HFFc6 (cell line): Measurements from ENCODE around the gene NFATC2. TPM values are rescaled to one million over a fixed set of nuclear protein-coding genes. Genes with fewer than 3 reads are reported as not detected.

Experiments used
- DNase-seq: peaks from one replicate; pipeline ENCODE4 v3.0.0-alpha.2; 2018
- H3K27ac Mint-ChIP-seq: 2 replicates; pipeline ENCODE4 v1.8.0; 2020; ENCODE audit warnings: mild to moderate bottlenecking, mixed read lengths
- H3K27me3 Mint-ChIP-seq: 2 replicates; pipeline ENCODE4 v1.8.0; 2021; ENCODE audit warnings: mild to moderate bottlenecking, moderate library complexity, mixed read lengths; ENCODE audit not compliant: insufficient read depth
- H3K36me3 Mint-ChIP-seq: 2 replicates; pipeline ENCODE4 v1.8.0; 2021; ENCODE audit warnings: low read depth, mixed read lengths
- H3K4me1 Mint-ChIP-seq: 2 replicates; pipeline ENCODE4 v1.8.0; 2020; ENCODE audit warnings: low read depth, mixed read lengths
- H3K4me3 Mint-ChIP-seq: 2 replicates; pipeline ENCODE4 v1.8.0; 2020; ENCODE audit warnings: mild to moderate bottlenecking, moderate library complexity, mixed read lengths
- H3K9me3 Mint-ChIP-seq: 2 replicates; pipeline ENCODE4 v1.8.0; 2020; ENCODE audit warnings: mild to moderate bottlenecking, mixed read lengths
- CTCF ChIP-seq: fragments of 200-600 bp; sonication (generic); IDR thresholded peaks from 2 replicates; pipeline ENCODE4 v1.5.0; 2021; ENCODE audit warnings: antibody characterized with exemption, mild to moderate bottlenecking
- total RNA-seq, 6 experiments: library from RNA; stranded (reverse); fragmentation: NEBNext Ultra II Directional; extraction: Animal tissue kit (Norgen Biotek cat#: 25700); gene quantifications; 2 replicates in 1 of 6; 3 replicates in 5 of 6; pipeline ENCODE4 v1.2.3, GENCODE V29; 2021

Gene NFATC2
- total RNA-seq, 6 experiments from 2014 or later, result 0.50 to 1.1 (median 0.84) TPM

GRCh38 chr20:51585148-51585547 is 42.6 kb upstream of the NFATC2 start:
- no peak for DNase-seq
- no peak overlapping the region for H3K27ac Mint-ChIP-seq
- no peak overlapping the region for H3K4me3 Mint-ChIP-seq
- H3K9me3 Mint-ChIP-seq, result no peaks in the 10 kb centered on the region
- peaks cover 2% of the 10 kb centered on the region for H3K27me3 Mint-ChIP-seq
- H3K4me1 Mint-ChIP-seq, result peaks cover 19% of the 10 kb centered on the region
- TF ChIP-seq CTCF, result no peak
- H3K36me3 Mint-ChIP-seq, result no peaks in the 10 kb centered on the region

- no peak for TF ChIP-seq CTCF
- no peak overlapping the region for H3K27ac Mint-ChIP-seq
- H3K4me1 Mint-ChIP-seq, result peaks cover 23% of the 10 kb centered on the region
- H3K9me3 Mint-ChIP-seq, result no peaks in the 10 kb centered on the region
- DNase-seq, result no peak
- H3K36me3 Mint-ChIP-seq, result no peaks in the 10 kb centered on the region
- no peak overlapping the region for H3K4me3 Mint-ChIP-seq
- peaks cover 2% of the 10 kb centered on the region for H3K27me3 Mint-ChIP-seq
Observed at GRCh38 chr20:51584737-51585136, 42.2 kb upstream of the NFATC2 start.

GRCh38 chr20:51584116-51584515 is 41.6 kb upstream of the NFATC2 start:
- DNase-seq, result no peak
- no peak for TF ChIP-seq CTCF
- Mint-ChIP-seq H3K27me3 (peaks cover 2% of the 10 kb centered on the region), H3K4me1 (peaks cover 29% of the 10 kb centered on the region), H3K9me3 (no peaks in the 10 kb centered on the region), H3K4me3 (no peak overlapping the region), H3K36me3 (no peaks in the 10 kb centered on the region), H3K27ac (no peak overlapping the region)

GRCh38 chr20:51583499-51583898 is 41.0 kb upstream of the NFATC2 start:
- no peak for TF ChIP-seq CTCF
- peaks cover 2% of the 10 kb centered on the region for H3K27me3 Mint-ChIP-seq

GRCh38 chr20:51583073-51583472 is 40.6 kb upstream of the NFATC2 start:
- no peaks in the 10 kb centered on the region for H3K36me3 Mint-ChIP-seq
- H3K27ac Mint-ChIP-seq, result no peak overlapping the region
- H3K4me1 Mint-ChIP-seq, result peaks cover 33% of the 10 kb centered on the region
- TF ChIP-seq CTCF, result no peak
- DNase-seq, result no peak
- H3K27me3 Mint-ChIP-seq, result peaks cover 2% of the 10 kb centered on the region
- no peak overlapping the region for H3K4me3 Mint-ChIP-seq
- H3K9me3 Mint-ChIP-seq, result no peaks in the 10 kb centered on the region

More at GRCh38 chr20:51583499-51583898, 41.0 kb upstream of the NFATC2 start:
- Mint-ChIP-seq H3K9me3 (no peaks in the 10 kb centered on the region), H3K36me3 (no peaks in the 10 kb centered on the region), H3K4me3 (no peak overlapping the region), H3K27ac (no peak overlapping the region), H3K4me1 (peaks cover 33% of the 10 kb centered on the region)
- no peak for DNase-seq

- no peaks in the 10 kb centered on the region for H3K9me3 Mint-ChIP-seq
- TF ChIP-seq CTCF, result no peak
- H3K27me3 Mint-ChIP-seq, result peaks cover 2% of the 10 kb centered on the region
- no peak for DNase-seq
- 0 out of 2 replicates have a peak, but pooled peaks cover under 1% of the 10 kb centered on the region for H3K36me3 Mint-ChIP-seq
- H3K27ac Mint-ChIP-seq, result no peak overlapping the region
- H3K4me3 Mint-ChIP-seq, result no peak overlapping the region
- H3K4me1 Mint-ChIP-seq, result peaks cover 31% of the 10 kb centered on the region
Observed at GRCh38 chr20:51581571-51581970, 39.1 kb upstream of the NFATC2 start.
